ENCODE data around the gene LRRK1. TPM values are rescaled to one million over a fixed set of nuclear protein-coding genes. Genes with fewer than 3 reads are reported as not detected.

The LRRK1 gene
- total RNA-seq, 4 donors from 2014 or later, result 52.7 to 107 (median 82.7) TPM

DNA sequence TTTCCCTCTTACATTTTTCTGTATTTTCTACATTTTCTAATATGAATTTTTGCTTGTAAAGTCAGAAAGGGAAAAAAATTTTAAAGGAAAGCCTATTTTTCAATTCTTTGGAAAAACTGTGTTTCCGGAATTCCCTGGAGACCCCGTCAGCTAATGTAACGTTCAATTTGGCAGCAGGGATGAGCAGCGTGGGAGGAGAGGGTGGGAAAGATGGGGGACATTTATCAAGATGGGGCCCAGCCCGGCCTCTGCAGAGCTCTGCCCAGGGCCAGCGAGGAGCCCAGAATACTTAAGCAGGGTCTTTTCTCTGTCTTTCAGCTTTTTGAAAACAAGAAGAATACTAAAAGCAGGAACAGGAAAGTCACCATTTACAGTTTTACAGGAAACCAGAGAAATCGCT is 129.0 kb downstream of the LRRK1 start:
- TF ChIP-seq POLR2A (IDR thresholded peaks at IDR 0.05) (no peak), EP300 (IDR thresholded peaks at IDR 0.05; ENCODE audit: low read depth) (no peak)
- TF ChIP-seq, protein P1, sequence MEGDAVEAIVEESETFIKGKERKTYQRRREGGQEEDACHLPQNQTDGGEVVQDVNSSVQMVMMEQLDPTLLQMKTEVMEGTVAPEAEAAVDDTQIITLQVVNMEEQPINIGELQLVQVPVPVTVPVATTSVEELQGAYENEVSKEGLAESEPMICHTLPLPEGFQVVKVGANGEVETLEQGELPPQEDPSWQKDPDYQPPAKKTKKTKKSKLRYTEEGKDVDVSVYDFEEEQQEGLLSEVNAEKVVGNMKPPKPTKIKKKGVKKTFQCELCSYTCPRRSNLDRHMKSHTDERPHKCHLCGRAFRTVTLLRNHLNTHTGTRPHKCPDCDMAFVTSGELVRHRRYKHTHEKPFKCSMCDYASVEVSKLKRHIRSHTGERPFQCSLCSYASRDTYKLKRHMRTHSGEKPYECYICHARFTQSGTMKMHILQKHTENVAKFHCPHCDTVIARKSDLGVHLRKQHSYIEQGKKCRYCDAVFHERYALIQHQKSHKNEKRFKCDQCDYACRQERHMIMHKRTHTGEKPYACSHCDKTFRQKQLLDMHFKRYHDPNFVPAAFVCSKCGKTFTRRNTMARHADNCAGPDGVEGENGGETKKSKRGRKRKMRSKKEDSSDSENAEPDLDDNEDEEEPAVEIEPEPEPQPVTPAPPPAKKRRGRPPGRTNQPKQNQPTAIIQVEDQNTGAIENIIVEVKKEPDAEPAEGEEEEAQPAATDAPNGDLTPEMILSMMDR (IDR thresholded peaks at IDR 0.05), result no peak
- WGBS, 2 donors (ENCODE audit: low coverage in 1 of 2), result 62 to 84% methylated on average over 6 to 7 of the region's 7 CpGs
- Histone ChIP-seq H3K36me3 (peaks cover 0 to 4% (median 3%) of the 10 kb centered on the region in 4 donors), H3K4me1 (peaks cover 0 to 2% (median 0%) of the 10 kb centered on the region in 4 donors), H3K9me3 (no peaks in the 10 kb centered on the region), H3K27ac (no peak overlapping the region), H3K4me3 (no peak overlapping the region), H3K27me3 (no peaks in the 10 kb centered on the region)
- DNase-seq, result peak; percentile 3
- intact Hi-C loops (cut with DNase I; ENCODE audit: low total_unique reads) (no loop called here), in situ Hi-C loops (cut with MboI; ENCODE audit: low pct_ligation_motif_present in 1 of 4, low pct_unique_long_range_greater_than_20kb in 1 of 4, low sequenced_read_pairs in 3 of 4) (no loop called here)

DNA sequence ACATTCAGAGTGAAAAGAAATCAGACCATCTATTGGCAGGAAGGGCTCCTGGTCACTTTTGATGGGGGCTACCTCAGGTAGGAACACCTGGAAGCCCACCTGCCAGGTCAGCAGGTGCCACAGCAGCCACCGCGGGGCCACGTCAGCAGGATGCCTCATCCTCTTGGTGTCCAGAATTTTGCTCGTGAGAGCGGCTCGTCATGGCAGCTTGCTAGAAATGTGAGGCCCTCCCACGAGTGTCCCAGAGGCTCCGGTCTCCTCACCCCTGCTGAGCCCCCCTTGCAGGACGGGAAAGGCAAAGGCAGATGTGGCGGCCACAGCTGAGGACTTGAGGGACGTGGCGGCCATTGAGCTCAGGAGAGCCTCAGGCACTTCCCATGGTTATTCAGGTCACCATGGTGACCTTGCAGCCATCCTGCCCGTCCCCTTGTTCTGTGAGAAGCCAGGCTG is 129.4 kb downstream of the LRRK1 start:
- peaks cover 0 to 2% (median 0%) of the 10 kb centered on the region in 4 donors for H3K4me1 ChIP-seq
- H3K36me3 ChIP-seq, result peaks cover 0 to 8% (median 7%) of the 10 kb centered on the region in 4 donors
- in situ Hi-C loops (cut with MboI; ENCODE audit: low pct_ligation_motif_present in 1 of 4, low pct_unique_long_range_greater_than_20kb in 1 of 4, low sequenced_read_pairs in 3 of 4) (no loop called here), intact Hi-C loops (cut with DNase I; ENCODE audit: low total_unique reads) (no loop called here)
- no peaks in the 10 kb centered on the region for H3K9me3 ChIP-seq
- peak; percentile 2 for DNase-seq
- H3K27me3 ChIP-seq, result no peaks in the 10 kb centered on the region
- no peak overlapping the region for H3K27ac ChIP-seq
- H3K4me3 ChIP-seq, result no peak overlapping the region
- TF ChIP-seq POLR2AphosphoS5 (IDR thresholded peaks at IDR 0.05), result no peak
- no peak for TF ChIP-seq POLR2A (IDR thresholded peaks at IDR 0.05)
- TF ChIP-seq EP300 (IDR thresholded peaks at IDR 0.05; ENCODE audit: low read depth), result no peak
- TF ChIP-seq, protein P1 (IDR thresholded peaks at IDR 0.05), result no peak
- WGBS, 2 donors (ENCODE audit: low coverage in 1 of 2), result 87% methylated on average over 13 of the region's 13 CpGs; no CpG with 5 or more reads in 1 of the 2 donors

DNA sequence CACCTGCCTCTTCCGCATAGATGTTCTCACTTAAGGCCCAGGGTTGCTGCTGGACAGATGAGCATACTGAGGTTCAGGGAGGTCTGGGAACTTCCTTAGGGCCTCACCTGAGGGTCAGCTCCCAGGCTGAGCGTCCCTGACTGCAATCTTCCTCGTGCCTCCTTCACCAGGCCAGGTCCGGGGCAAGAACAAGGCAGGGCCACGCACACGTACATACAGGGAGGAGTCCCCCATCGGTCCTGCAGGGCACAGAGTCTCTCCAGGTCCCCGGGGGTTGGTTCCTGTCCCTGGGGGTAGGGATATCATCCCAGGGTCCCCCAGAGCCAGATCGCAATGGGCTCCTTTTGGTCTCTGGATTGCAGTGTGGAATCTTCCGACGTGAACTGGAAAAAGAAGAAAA is 130.1 kb downstream of the LRRK1 start:
- WGBS, 2 donors (ENCODE audit: low coverage in 1 of 2), result 94% methylated on average over 11 of the region's 11 CpGs; no CpG with 5 or more reads in 1 of the 2 donors
- Histone ChIP-seq H3K4me1 (peaks cover 0 to 2% (median 0%) of the 10 kb centered on the region in 4 donors), H3K9me3 (no peaks in the 10 kb centered on the region), H3K4me3 (no peak overlapping the region), H3K27ac (no peak overlapping the region), H3K27me3 (no peaks in the 10 kb centered on the region), H3K36me3 (peaks cover 0 to 13% (median 7%) of the 10 kb centered on the region in 4 donors)
- in situ Hi-C loops (cut with MboI; ENCODE audit: low pct_ligation_motif_present in 1 of 4, low pct_unique_long_range_greater_than_20kb in 1 of 4, low sequenced_read_pairs in 3 of 4), result no loop called here
- DNase-seq, result peak; percentile 3
- no peak for TF ChIP-seq POLR2AphosphoS5 (IDR thresholded peaks at IDR 0.05)
- no peak for TF ChIP-seq POLR2A (IDR thresholded peaks at IDR 0.05)
- no peak for TF ChIP-seq EP300 (IDR thresholded peaks at IDR 0.05; ENCODE audit: low read depth)
- TF ChIP-seq, protein P1 (IDR thresholded peaks at IDR 0.05), result no peak
- intact Hi-C loops (cut with DNase I; ENCODE audit: low total_unique reads), result no loop called here

DNA sequence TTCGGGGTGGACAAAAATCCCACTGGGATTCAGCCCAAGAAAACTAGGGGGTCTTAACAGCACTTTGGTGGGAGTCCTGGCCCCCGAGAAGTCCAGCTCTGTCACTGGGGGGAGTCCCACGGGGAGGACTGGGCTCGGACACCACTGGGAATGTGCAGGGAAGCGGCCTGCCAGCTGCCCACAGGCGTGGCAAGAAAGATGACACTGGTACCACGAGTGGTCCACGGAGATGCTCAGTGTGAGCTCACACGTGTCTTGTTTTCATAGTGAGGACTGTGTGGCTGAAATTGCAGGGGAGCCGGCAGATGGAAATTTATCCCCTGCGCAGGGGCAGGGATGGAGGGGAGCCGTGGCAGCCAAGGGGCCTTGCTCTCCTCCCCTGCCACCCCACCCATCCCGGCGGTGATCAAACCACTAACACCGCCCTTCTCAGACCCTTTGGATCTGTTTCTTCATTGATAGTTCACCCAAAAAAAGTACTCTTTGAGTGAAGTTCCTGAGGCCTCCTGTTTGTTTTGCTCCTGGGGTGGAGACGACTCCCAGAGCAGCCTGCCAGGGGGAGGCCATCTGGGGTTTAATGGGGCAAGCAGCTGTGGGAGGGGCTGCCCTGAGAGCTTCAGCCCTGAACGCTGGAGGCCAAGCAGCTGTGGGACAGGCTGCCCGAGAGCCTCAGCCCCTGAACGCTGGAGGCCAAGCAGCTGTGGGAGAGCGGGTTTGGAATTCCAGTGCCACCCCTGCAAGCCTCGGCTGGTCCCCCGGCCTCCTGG is 130.9 kb downstream of the LRRK1 start:
- WGBS, 2 donors (ENCODE audit: low coverage in 1 of 2), result 84% methylated on average over 19 of the region's 22 CpGs; no CpG with 5 or more reads in 1 of the 2 donors

More for the DNA sequence above, 130.9 kb downstream of the LRRK1 start:
- Histone ChIP-seq H3K36me3 (peaks cover 0 to 17% (median 8%) of the 10 kb centered on the region in 4 donors), H3K4me1 (no peaks in the 10 kb centered on the region), H3K27ac (no peak overlapping the region), H3K4me3 (no peak overlapping the region), H3K9me3 (no peaks in the 10 kb centered on the region), H3K27me3 (no peaks in the 10 kb centered on the region)
- peak; percentile 7 for DNase-seq
- in situ Hi-C loops (cut with MboI; ENCODE audit: low pct_ligation_motif_present in 1 of 4, low pct_unique_long_range_greater_than_20kb in 1 of 4, low sequenced_read_pairs in 3 of 4) (no loop called here), intact Hi-C loops (cut with DNase I; ENCODE audit: low total_unique reads) (no loop called here)
- TF ChIP-seq, protein P1 (IDR thresholded peaks at IDR 0.05), result no peak
- TF ChIP-seq POLR2AphosphoS5 (IDR thresholded peaks at IDR 0.05) (no peak), EP300 (IDR thresholded peaks at IDR 0.05; ENCODE audit: low read depth) (no peak), POLR2A (IDR thresholded peaks at IDR 0.05) (no peak)

Data from transverse colon (tissue), 4 donors.